Renal cortical epithelial cell (primary cell): Measurements from ENCODE around the gene MARS1. TPM values are rescaled to one million over a fixed set of nuclear protein-coding genes. Genes with fewer than 3 reads are reported as not detected.

Source experiments
- DNase-seq: peaks from one replicate; pipeline ENCODE4 v3.0.0-alpha.2; 2011; ENCODE audit warnings: low read depth
- total RNA-seq: library from RNA; depleted of rRNA; stranded (reverse); fragments of >200 nt; gene quantifications from 2 replicates; pipeline ENCODE4 v1.2.3, GENCODE V29; 2014

Gene MARS1
- total RNA-seq, 1 donor from 2014 or later: 134 TPM

- no peak for DNase-seq
Measured at GRCh38 chr12:57550641-57551549, 63.0 kb downstream of the MARS1 start.

- DNase-seq: no peak
Measured at GRCh38 chr12:57551637-57552305, 63.9 kb downstream of the MARS1 start.

- DNase-seq: no peak
Measured at GRCh38 chr12:57552306-57552651, 64.4 kb downstream of the MARS1 start.

GRCh38 chr12:57552835-57553313, 65.0 kb downstream of the MARS1 start:
- DNase-seq: peak; percentile 55

GRCh38 chr12:57553343-57554202, 65.7 kb downstream of the MARS1 start:
- no peak for DNase-seq

GRCh38 chr12:57554453-57554852, 66.6 kb downstream of the MARS1 start:
- DNase-seq: no peak

- DNase-seq: no peak
Measured at GRCh38 chr12:57554897-57555296, 67.0 kb downstream of the MARS1 start.

GRCh38 chr12:57558864-57559263, 71.0 kb downstream of the MARS1 start:
- no peak for DNase-seq

GRCh38 chr12:57560516-57560915, 72.6 kb downstream of the MARS1 start:
- DNase-seq: no peak

- peak; percentile 9 for DNase-seq
Measured at GRCh38 chr12:57561117-57561516, 73.2 kb downstream of the MARS1 start.

- DNase-seq: no peak
Measured at GRCh38 chr12:57563358-57563757, 75.5 kb downstream of the MARS1 start.

GRCh38 chr12:57564178-57564740, 76.4 kb downstream of the MARS1 start:
- no peak for DNase-seq

Other genes starting within 250 kb of the MARS1 start
- gene STAC3, start 236.9 kb upstream of the MARS1 start, total RNA-seq: 1.2 TPM in 1 of 2 replicates, not detected in the other
- gene R3HDM2, start 57.0 kb upstream of the MARS1 start, total RNA-seq: 2.6 and 32.1 TPM in 2 replicates
- gene INHBC, start 53.3 kb upstream of the MARS1 start, total RNA-seq: not detected in 2 replicates
- gene INHBE, start 32.8 kb upstream of the MARS1 start, total RNA-seq: 1.0 and 3.1 TPM in 2 replicates
- gene GLI1, start 28.3 kb upstream of the MARS1 start, total RNA-seq: 0.50 TPM in 1 of 2 replicates, not detected in the other
- not detected in 2 replicates for gene ARHGAP9, start 8.2 kb upstream of the MARS1 start, total RNA-seq
- 6.1 and 17.5 TPM in 2 replicates for gene DDIT3, start 32.4 kb downstream of the MARS1 start, total RNA-seq
- 5.0 and 12.5 TPM in 2 replicates for gene MBD6, start 34.8 kb downstream of the MARS1 start, total RNA-seq
- gene DCTN2, start 59.1 kb downstream of the MARS1 start, total RNA-seq: 123 and 212 TPM in 2 replicates
- gene KIF5A, start 62.0 kb downstream of the MARS1 start, total RNA-seq: 0.35 and 2.5 TPM in 2 replicates
- 43.5 and 77.8 TPM in 2 replicates for gene PIP4K2C, start 103.1 kb downstream of the MARS1 start, total RNA-seq
- 5.9 and 19.6 TPM in 2 replicates for gene DTX3, start 116.8 kb downstream of the MARS1 start, total RNA-seq
- gene ARHGEF25, start 123.4 kb downstream of the MARS1 start, total RNA-seq: 1.7 and 7.0 TPM in 2 replicates
- 0.20 and 1.4 TPM in 2 replicates for gene B4GALNT1, start 145.1 kb downstream of the MARS1 start, total RNA-seq
- gene OS9, start 206.1 kb downstream of the MARS1 start, total RNA-seq: 186 and 325 TPM in 2 replicates